Measurements from ENCODE around the gene MGAT3.

DNA sequence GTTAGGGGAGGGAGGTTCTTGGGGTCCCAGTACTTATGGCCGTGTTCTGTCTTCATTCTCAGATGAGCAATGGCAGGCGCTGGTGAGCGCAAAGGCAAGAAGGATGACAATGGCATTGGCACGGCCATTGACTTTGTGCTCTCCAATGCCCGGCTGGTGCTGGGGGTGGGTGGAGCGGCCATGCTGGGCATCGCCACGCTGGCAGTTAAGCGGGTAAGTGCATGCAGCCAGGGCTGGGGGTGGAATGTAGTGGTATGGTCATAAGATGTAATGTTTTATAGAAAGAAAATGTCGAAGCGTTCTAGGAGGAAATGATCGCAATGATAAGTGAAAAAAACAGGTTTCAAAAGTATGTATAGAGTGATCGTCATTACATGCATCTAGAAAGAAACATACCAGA, 54.4 kb downstream of the MGAT3 start:
- TF ChIP-seq, protein P1, sequence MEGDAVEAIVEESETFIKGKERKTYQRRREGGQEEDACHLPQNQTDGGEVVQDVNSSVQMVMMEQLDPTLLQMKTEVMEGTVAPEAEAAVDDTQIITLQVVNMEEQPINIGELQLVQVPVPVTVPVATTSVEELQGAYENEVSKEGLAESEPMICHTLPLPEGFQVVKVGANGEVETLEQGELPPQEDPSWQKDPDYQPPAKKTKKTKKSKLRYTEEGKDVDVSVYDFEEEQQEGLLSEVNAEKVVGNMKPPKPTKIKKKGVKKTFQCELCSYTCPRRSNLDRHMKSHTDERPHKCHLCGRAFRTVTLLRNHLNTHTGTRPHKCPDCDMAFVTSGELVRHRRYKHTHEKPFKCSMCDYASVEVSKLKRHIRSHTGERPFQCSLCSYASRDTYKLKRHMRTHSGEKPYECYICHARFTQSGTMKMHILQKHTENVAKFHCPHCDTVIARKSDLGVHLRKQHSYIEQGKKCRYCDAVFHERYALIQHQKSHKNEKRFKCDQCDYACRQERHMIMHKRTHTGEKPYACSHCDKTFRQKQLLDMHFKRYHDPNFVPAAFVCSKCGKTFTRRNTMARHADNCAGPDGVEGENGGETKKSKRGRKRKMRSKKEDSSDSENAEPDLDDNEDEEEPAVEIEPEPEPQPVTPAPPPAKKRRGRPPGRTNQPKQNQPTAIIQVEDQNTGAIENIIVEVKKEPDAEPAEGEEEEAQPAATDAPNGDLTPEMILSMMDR (IDR thresholded peaks at IDR 0.05 in 4 of 5, conservative IDR thresholded peaks at IDR 0.05 in 1 of 5) = no peak
- TF ChIP-seq POLR2A (IDR thresholded peaks at IDR 0.05) = no peak

Data from gastrocnemius medialis (tissue), 4 donors.